Neural cell (in vitro differentiated cells): Measurements from ENCODE around the gene P4HTM. TPM values are rescaled to one million over a fixed set of nuclear protein-coding genes. Genes with fewer than 3 reads are reported as not detected.

Experiments used
- H2AFZ ChIP-seq: fragments of 200-600, 300-800 bp; sonication (generic), shearing (Covaris generic); 2 replicates; pipeline ENCODE4 v1.6.0; 2014; ENCODE audit warnings: low read depth, mild to moderate bottlenecking, antibody characterized with exemption, low read length, moderate library complexity
- H3F3A ChIP-seq: fragments of 200-600 bp; shearing (Covaris generic); 2 replicates; pipeline ENCODE4 v1.6.1; 2016; ENCODE audit warnings: mild to moderate bottlenecking, moderate library complexity, mixed read lengths, antibody characterized with exemption, low read length; ENCODE audit not compliant: insufficient read depth, poor library complexity, severe bottlenecking
- H3K27ac ChIP-seq: fragments of 200-600, 300-800 bp; sonication (generic), shearing (Covaris generic); 2 replicates; pipeline ENCODE4 v1.5.1; 2014; ENCODE audit warnings: mild to moderate bottlenecking, low read length, moderate library complexity
- H3K27me3 ChIP-seq: fragments of 300-800, 200-600 bp; sonication (generic), shearing (Covaris generic); 2 replicates; pipeline ENCODE4 v1.6.0; 2014; ENCODE audit warnings: mild to moderate bottlenecking, low read depth, low read length, moderate library complexity; ENCODE audit not compliant: insufficient read depth
- H3K36me3 ChIP-seq: fragments of 300-800, 200-600 bp; sonication (generic), shearing (Covaris generic); 2 replicates; pipeline ENCODE4 v1.5.1; 2014; ENCODE audit warnings: mild to moderate bottlenecking, antibody characterized with exemption, low read length, moderate library complexity; ENCODE audit not compliant: insufficient read depth
- H3K4me2 ChIP-seq: fragments of 300-800, 200-600 bp; sonication (generic), shearing (Covaris generic); 2 replicates; pipeline ENCODE4 v1.6.0; 2014; ENCODE audit warnings: mild to moderate bottlenecking, low read length
- H3K4me3 ChIP-seq: fragments of 300-800, 200-600 bp; sonication (generic), shearing (Covaris generic); 2 replicates; pipeline ENCODE4 v1.5.1; 2014; ENCODE audit warnings: mild to moderate bottlenecking, low read length, moderate library complexity
- H3K79me2 ChIP-seq: fragments of 200-600 bp; shearing (Covaris generic); replicated peaks from 2 replicates; pipeline ENCODE4 v1.6.0; 2014; ENCODE audit warnings: mild to moderate bottlenecking, low read length, moderate library complexity; ENCODE audit not compliant: insufficient read depth
- H3K9ac ChIP-seq: fragments of 300-800, 200-600 bp; sonication (generic), shearing (Covaris generic); 2 replicates; pipeline ENCODE4 v1.6.1; 2016; ENCODE audit warnings: mild to moderate bottlenecking, low read length, mixed read lengths
- H3K9me2 ChIP-seq: fragments of 200-600 bp; shearing (Covaris generic); 2 replicates; pipeline ENCODE4 v1.6.1; 2016; ENCODE audit warnings: mild to moderate bottlenecking, low read length, mixed read lengths; ENCODE audit not compliant: insufficient read depth
- H3K9me3 ChIP-seq: fragments of 200-600, 300-800 bp; sonication (generic), shearing (Covaris generic); 2 replicates; pipeline ENCODE4 v1.6.1; 2016; ENCODE audit warnings: mild to moderate bottlenecking, mixed run types, low read length, moderate library complexity, mixed read lengths
- H4K20me1 ChIP-seq: fragments of 200-600 bp; shearing (Covaris generic); 2 replicates; pipeline ENCODE4 v1.6.1; 2016; ENCODE audit warnings: mild to moderate bottlenecking, mixed run types; ENCODE audit not compliant: insufficient read depth
- CTCF ChIP-seq: fragments of 450-650 bp; IDR thresholded peaks from 2 replicates; pipeline ENCODE4 v1.5.1; 2014; ENCODE audit warnings: antibody characterized with exemption, mild to moderate bottlenecking, moderate library complexity; ENCODE audit not compliant: poor library complexity, severe bottlenecking
- EZH2 ChIP-seq: fragments of 200-600, 300-800 bp; shearing (Covaris generic), sonication (generic); IDR thresholded peaks from 2 replicates; pipeline ENCODE4 v1.6.1; 2014; ENCODE audit warnings: antibody characterized with exemption, low read length, borderline replicate concordance, mild to moderate bottlenecking; ENCODE audit not compliant: insufficient read depth, poor library complexity, severe bottlenecking
- MXI1 ChIP-seq: fragments of 450-650 bp; conservative IDR thresholded peaks from 2 replicates; pipeline ENCODE4 v1.6.1; 2014; ENCODE audit warnings: antibody characterized with exemption, mild to moderate bottlenecking; ENCODE audit not compliant: poor library complexity, severe bottlenecking
- REST ChIP-seq: IDR thresholded peaks from 2 replicates; pipeline ENCODE4 v1.6.1; 2012; ENCODE audit warnings: borderline replicate concordance
- SMC3 ChIP-seq: fragments of 450-650 bp; conservative IDR thresholded peaks from 2 replicates; pipeline ENCODE4 v1.6.1; 2014; ENCODE audit warnings: antibody characterized with exemption, mild to moderate bottlenecking, moderate library complexity; ENCODE audit not compliant: poor library complexity
- TAF1 ChIP-seq: IDR thresholded peaks from 2 replicates; pipeline ENCODE4 v1.6.1; 2012; ENCODE audit warnings: low read depth
- polyA plus RNA-seq: library from polyadenylated mRNA; depleted of rRNA; stranded (reverse); fragments of >200 nt; gene quantifications from 2 replicates; pipeline ENCODE4 v1.2.3, GENCODE V29; 2014

Gene P4HTM
- polyA plus RNA-seq, 1 donor from 2014 or later: 97.3 TPM

GRCh38 chr3:48963591-48963990 lies 26.4 kb upstream of the P4HTM start:
- H3K79me2 ChIP-seq: no peaks in the 10 kb centered on the region
- no peaks in the 10 kb centered on the region for H4K20me1 ChIP-seq
- no peak overlapping the region for H3K4me2 ChIP-seq
- no peak overlapping the region for H3K27ac ChIP-seq
- no peak for TF ChIP-seq MXI1
- H3K36me3 ChIP-seq: peaks cover 11% of the 10 kb centered on the region
- no peaks in the 10 kb centered on the region for H3K9me3 ChIP-seq
- H3K9ac ChIP-seq: no peak overlapping the region
- no peak overlapping the region for H3K4me3 ChIP-seq
- no peaks in the 10 kb centered on the region for H3F3A ChIP-seq
- no peaks in the 10 kb centered on the region for H3K27me3 ChIP-seq
- no peaks in the 10 kb centered on the region for H3K9me2 ChIP-seq
- no peak overlapping the region for H2AFZ ChIP-seq

GRCh38 chr3:48966367-48966766 lies 23.7 kb upstream of the P4HTM start:
- Histone ChIP-seq H3F3A (no peaks in the 10 kb centered on the region), H3K36me3 (peaks cover 11% of the 10 kb centered on the region), H3K9me2 (no peaks in the 10 kb centered on the region)

More at GRCh38 chr3:48966367-48966766, 23.7 kb upstream of the P4HTM start:
- H2AFZ ChIP-seq: no peak overlapping the region
- no peak overlapping the region for H3K27ac ChIP-seq
- no peak overlapping the region for H3K4me3 ChIP-seq
- no peaks in the 10 kb centered on the region for H3K9me3 ChIP-seq
- no peak overlapping the region for H3K9ac ChIP-seq
- no peaks in the 10 kb centered on the region for H4K20me1 ChIP-seq
- H3K4me2 ChIP-seq: no peak overlapping the region
- H3K27me3 ChIP-seq: no peaks in the 10 kb centered on the region
- TF ChIP-seq CTCF (no peak), EZH2 (no peak), REST (no peak), MXI1 (no peak), TAF1 (no peak), SMC3 (no peak)
- no peaks in the 10 kb centered on the region for H3K79me2 ChIP-seq
